GM19238 (cell line): ENCODE measurements around the gene RPL35A.
"Not testable (repeated sequence)": the region's sequence is repeated elsewhere in the genome, so short reads cannot be mapped to it uniquely, and the experiment has no call there.

Source experiments
- DNase-seq: peaks from one replicate; pipeline ENCODE4 v3.0.0; 2011; ENCODE audit warnings: low spot score; ENCODE audit not compliant: insufficient read length

RPL35A gene

DNA sequence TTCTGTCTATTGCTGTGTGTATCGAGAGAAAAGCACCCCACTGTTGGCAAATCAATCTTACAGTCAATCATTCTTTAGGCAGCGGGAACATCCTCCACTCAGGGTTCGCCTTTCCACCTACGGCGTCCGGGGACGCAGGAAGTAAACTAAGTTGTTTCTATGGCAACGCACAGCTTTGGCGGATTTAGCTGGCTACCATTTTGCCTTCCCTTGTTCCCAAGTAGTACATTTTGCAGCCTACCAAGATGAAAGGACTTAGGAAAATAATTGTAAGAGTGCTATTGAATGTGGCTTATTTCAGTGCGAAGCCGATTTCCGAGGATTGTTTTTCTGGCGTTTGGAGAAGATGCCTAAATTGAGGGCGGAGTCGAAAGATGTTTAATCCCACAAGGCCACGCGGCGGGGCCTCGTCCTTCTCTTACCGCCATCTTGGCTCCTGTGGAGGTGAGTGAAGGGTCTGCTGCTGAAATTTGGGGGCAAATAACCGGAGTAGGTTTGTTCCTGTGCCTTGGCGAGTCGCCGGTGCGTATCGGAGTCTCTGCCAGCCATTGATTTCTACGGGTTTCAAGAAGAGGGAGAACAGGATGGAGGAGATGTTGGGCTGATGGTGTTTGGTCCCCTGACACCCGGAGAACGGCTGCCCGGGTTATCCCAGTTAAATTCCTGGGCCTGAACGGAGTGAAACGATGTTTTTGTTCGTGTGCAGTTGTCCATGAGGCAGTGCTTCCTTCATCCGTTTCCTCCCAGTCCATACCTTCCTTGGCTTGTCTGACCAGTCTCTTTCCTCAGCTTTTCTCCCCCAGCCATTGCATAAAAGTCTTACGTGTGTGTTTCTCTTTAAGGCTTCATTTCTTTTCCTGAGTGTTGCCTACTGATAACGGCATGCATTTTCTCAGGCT is at the start of gene RPL35A:
Gene RPL35A, plus strand, starts transcription at position 413 of the 899 bp plus-strand sequence. CDS start 778 bp downstream, outside the sequence.
- DNase-seq = peak; percentile 66

GRCh38 chr3:197901626-197902025 is 48.4 kb upstream of the RPL35A start:
- DNase-seq = no peak

DNA sequence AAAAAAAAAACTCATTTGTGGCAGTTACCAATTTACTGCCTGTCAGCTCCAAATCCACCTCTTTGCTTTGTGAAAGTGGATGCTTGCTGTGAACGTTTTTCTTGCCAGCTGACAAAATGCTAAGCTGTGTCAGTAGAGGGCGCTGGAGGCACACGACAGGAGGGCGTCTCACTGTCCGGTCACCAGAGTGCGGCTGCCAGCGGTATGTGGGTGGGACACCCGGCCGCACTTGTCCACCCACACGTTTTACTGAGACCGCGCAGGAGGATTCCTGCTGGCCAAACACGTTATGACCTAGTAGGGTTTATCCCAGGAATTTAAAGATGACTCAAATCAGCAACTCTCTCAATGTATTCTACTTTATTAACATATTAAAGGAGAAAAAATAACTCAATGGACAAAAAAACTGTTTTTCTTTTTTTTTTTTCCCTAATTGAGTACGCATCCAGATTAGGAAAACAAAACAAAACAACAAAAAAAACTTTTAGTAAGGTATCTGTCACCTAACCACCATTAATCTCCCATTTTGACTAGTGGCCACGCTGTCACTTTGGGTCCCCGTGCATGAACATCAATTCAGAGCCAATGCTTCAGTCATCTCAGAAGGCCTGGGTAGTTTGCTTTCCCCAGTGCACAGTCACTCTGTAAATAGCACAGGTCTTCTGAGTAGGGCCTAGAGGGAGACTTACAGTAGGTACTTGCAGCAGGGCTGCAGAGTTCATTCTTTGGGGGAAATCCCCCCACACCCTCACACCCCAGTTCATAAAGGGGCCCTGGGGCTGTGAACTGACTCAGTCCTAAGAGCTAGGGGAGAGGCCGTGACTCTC is 43.8 kb upstream of the RPL35A start:
- DNase-seq = peak; percentile 58

DNA sequence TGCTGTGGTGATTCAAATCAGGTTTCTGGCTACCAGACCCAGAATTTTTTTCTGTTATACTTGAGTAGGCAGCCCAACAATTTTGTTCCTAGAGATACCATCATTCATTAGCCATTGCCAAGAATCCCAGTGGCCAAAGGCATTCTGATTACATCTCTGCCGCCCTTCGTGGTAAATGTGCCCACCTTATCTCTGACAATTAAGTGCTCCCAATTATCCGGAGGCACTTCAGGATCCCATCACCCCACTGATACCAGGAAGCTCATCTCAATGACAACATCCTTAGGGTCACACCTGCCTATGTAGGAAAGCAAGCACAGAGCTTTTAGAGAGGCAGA is 43.2 kb upstream of the RPL35A start:
- no peak for DNase-seq

- no peak for DNase-seq
Measured at GRCh38 chr3:197907196-197907595, 42.8 kb upstream of the RPL35A start.

- not testable (repeated sequence) for DNase-seq
Measured at GRCh38 chr3:197908550-197908949, 41.4 kb upstream of the RPL35A start.

DNA sequence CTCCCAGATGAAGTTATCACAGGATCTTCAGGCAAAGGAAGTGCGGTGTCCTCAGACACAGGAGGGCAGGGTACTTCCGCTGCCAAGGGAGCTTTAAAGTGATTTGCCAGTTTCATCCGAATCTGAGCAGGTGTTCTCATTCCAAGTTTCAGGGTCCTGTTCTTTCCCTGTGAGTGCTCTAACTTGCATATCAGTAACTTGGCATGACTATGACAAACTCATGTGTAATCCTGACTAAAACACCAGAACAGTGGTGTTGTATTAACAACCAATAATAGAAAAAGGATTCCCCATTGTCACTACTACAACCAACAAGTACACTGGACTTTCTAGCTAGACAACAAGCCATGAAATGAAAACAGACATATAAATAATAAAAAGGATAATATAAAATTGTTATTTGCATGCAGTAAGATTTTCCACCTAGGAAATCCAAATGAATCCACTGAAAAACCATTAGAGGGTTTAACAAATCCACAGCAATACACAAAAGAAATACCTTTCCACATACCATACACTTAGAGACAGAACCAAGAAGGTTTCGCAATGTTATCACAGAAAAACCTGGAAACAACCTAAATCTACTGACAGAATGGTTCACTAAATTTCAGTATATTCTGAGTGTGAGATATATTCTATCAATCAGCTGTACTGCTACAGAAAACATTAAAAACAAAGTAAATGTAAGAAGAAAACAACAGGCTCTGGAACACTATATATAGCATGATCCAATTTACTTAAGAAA is 40.9 kb upstream of the RPL35A start:
- no peak for DNase-seq

- DNase-seq = no peak
Measured at GRCh38 chr3:197912741-197913476, 37.1 kb upstream of the RPL35A start.

GRCh38 chr3:197913641-197914380 is 36.2 kb upstream of the RPL35A start:
- no peak for DNase-seq

GRCh38 chr3:197921429-197922275 is 28.3 kb upstream of the RPL35A start:
- not testable (repeated sequence) for DNase-seq

- no peak for DNase-seq
Measured at GRCh38 chr3:197926418-197926817, 23.6 kb upstream of the RPL35A start.

- not testable (repeated sequence) for DNase-seq
Measured at GRCh38 chr3:197927578-197927977, 22.4 kb upstream of the RPL35A start.

GRCh38 chr3:197936819-197937384 is 13.1 kb upstream of the RPL35A start:
- DNase-seq = no peak

GRCh38 chr3:197940745-197941384 is 9.1 kb upstream of the RPL35A start:
- no peak for DNase-seq

- no peak for DNase-seq
Measured at GRCh38 chr3:197942956-197943556, 6.9 kb upstream of the RPL35A start.

DNA sequence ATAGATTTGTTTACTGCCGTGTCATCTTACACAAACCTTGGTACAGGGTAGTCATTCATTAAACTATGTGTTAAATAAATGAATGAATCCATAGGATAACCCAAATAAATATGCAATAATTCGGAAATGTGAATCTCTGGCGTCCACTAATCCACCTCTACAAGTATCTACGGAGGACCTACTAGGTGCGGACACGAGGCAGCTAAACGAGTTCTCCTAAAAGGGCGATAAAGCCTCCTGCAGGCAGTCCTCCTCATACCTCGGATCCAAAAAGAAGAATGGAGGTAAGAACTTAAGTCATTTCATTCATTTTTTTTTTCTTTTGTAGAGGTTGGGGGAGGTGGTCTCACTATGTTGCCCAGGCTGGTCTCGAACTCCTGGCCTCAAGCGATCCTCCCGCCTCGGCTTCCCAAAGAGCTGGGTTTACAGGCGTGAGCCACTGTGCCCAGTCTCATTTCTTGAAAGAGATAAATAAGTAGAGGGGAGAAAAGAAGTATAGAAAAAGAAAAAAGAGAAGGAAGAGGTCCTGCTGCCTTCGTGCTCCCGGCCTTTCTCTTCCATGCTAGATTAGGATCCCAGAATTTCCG is 706 bp upstream of the RPL35A start:
- no peak for DNase-seq

DNA sequence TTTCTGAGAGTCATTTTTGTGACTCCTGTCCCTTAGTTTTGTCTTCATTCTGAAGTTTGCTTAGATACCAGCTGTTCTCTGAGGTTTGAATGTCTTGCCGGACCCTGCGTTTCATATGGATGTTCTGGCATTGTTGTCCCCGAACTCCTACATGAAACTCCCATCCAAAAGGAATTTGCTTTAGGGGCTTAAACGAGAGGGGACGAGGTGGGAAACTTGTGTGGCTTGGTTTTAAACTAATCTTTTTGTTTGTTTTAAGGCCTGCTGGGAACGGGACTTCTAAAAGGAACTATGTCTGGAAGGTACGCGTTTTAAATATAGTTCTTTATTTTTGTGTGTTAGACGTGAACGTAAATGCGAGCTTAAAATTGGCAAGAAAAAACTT is 679 bp downstream of the RPL35A start:
- no peak for DNase-seq
